H1 (cell line): Measurements from ENCODE around the gene FGF21. TPM values are rescaled to one million over a fixed set of nuclear protein-coding genes. Genes with fewer than 3 reads are reported as not detected.
A peak's percentile ranks its signal among the peaks of the same experiment; 100 is the strongest.

Source experiments
- CTCF ChIA-PET: fragments of 300-600 bp; sonication (Branson Sonifier 250); formaldehyde crosslinking; loops from one replicate; lab custom pipeline; 2021; ENCODE audit not compliant: partially characterized antibody; lab: Charles Lee
- POLR2A ChIA-PET: fragments of 300-600 bp; sonication (Branson Sonifier 250); formaldehyde crosslinking; loops from one replicate; lab custom pipeline; 2021; ENCODE audit warnings: inconsistent platforms; ENCODE audit not compliant: partially characterized antibody; lab: Charles Lee
- DNase-seq, 2 experiments: peaks; one replicate each; pipeline versions ENCODE4 v3.0.0 to v3.0.0-alpha.2; 2010 to 2022; ENCODE audit warnings: low spot score in 2 of 2, low read depth in 1 of 2, mixed read lengths in 1 of 2
- FAIRE-seq: peaks from 2 replicates; lab custom pipeline; 2011; peaks lifted over from hg19 to GRCh38; lab: Jason Lieb, UNC
- H2AFZ ChIP-seq: 2 replicates; pipeline ENCODE4 v1.8.1; 2012; ENCODE audit warnings: low read length, inconsistent platforms
- H2AK5ac ChIP-seq: 2 replicates; pipeline ENCODE4 v1.6.1; 2013; ENCODE audit warnings: low read depth, low read length
- H2BK120ac ChIP-seq: replicated peaks from 2 replicates; pipeline ENCODE3; 2013; ENCODE audit warnings: low read depth, low read length, inconsistent platforms
- H2BK12ac ChIP-seq: 2 replicates; pipeline ENCODE4 v1.6.1; 2013; ENCODE audit warnings: low read depth, low read length
- H2BK15ac ChIP-seq: 2 replicates; pipeline ENCODE4 v1.6.1; 2013; ENCODE audit warnings: low read length
- H2BK20ac ChIP-seq: 2 replicates; pipeline ENCODE4 v1.6.1; 2013; ENCODE audit warnings: low read length
- H2BK5ac ChIP-seq: 2 replicates; pipeline ENCODE4 v1.6.1; 2013; ENCODE audit warnings: low read depth, low read length
- H3K14ac ChIP-seq: 2 replicates; pipeline ENCODE4 v1.6.1; 2013; ENCODE audit warnings: inconsistent platforms; ENCODE audit not compliant: insufficient read length
- H3K18ac ChIP-seq: 2 replicates; pipeline ENCODE4 v1.6.1; 2013; ENCODE audit warnings: low read length; ENCODE audit errors: extremely low read depth
- H3K23ac ChIP-seq: 2 replicates; pipeline ENCODE4 v1.6.1; 2013; ENCODE audit warnings: inconsistent platforms; ENCODE audit not compliant: insufficient read length
- H3K23me2 ChIP-seq: 2 replicates; pipeline ENCODE4 v1.6.1; 2013; ENCODE audit warnings: low read depth, low read length
- H3K27ac ChIP-seq: 2 replicates; pipeline ENCODE4 v1.6.1; 2011; ENCODE audit warnings: low read depth, low read length, inconsistent platforms
- H3K27me3 ChIP-seq, 4 experiments: replicated peaks in 1 of 4; 1 replicate in 1 of 4; 2 replicates in 3 of 4; pipeline versions ENCODE4 v1.6.1 to v1.8.1; 2011 to 2013; ENCODE audit warnings: low read length in 3 of 4, mild to moderate bottlenecking in 3 of 4, inconsistent platforms in 2 of 4, mixed read lengths in 2 of 4, moderate library complexity in 1 of 4; ENCODE audit not compliant: control insufficient read depth in 3 of 4, insufficient read depth in 3 of 4; ENCODE audit errors: extremely low read depth in 1 of 4
- H3K36me3 ChIP-seq, 4 experiments: 2 replicates each; pipeline versions ENCODE4 v1.6.1 to v1.8.1; 2011 to 2013; ENCODE audit warnings: mild to moderate bottlenecking in 4 of 4, low read length in 3 of 4, moderate library complexity in 2 of 4, control low read depth in 1 of 4, inconsistent platforms in 1 of 4; ENCODE audit not compliant: insufficient read depth in 4 of 4, control insufficient read depth in 2 of 4
- H3K4ac ChIP-seq: replicated peaks from 2 replicates; pipeline ENCODE3; 2013; ENCODE audit warnings: low read length, low read depth, mixed read lengths, inconsistent platforms; ENCODE audit not compliant: insufficient read length
- H3K4me1 ChIP-seq, 4 experiments: replicated peaks in 1 of 4; 1 replicate in 1 of 4; 2 replicates in 3 of 4; pipeline versions ENCODE4 v1.6.1 to v1.8.1; 2011 to 2013; ENCODE audit warnings: low read length in 3 of 4, inconsistent platforms in 2 of 4, mixed read lengths in 1 of 4; ENCODE audit not compliant: insufficient read depth in 4 of 4, control insufficient read depth in 3 of 4
- H3K4me2 ChIP-seq, 2 experiments: 2 replicates each; pipeline versions ENCODE4 v1.6.1 to v1.8.1; 2011 to 2013; ENCODE audit warnings: low read depth in 2 of 2, low read length in 2 of 2, control low read depth in 1 of 2, inconsistent platforms in 1 of 2, mild to moderate bottlenecking in 1 of 2; ENCODE audit not compliant: insufficient read depth in 1 of 2
- H3K4me3 ChIP-seq, 4 experiments: fragments of 200-600, 300-600 bp in 1 of 4; sonication (generic), shearing (Covaris generic), sonication (Bioruptor Twin) in 1 of 4; 2 replicates each; pipeline versions ENCODE4 v1.5.1 to v1.8.1; 2011 to 2016; ENCODE audit warnings: low read length in 4 of 4, low read depth in 3 of 4, control low read depth in 2 of 4, inconsistent platforms in 2 of 4, mild to moderate bottlenecking in 2 of 4, mixed read lengths in 1 of 4, moderate library complexity in 1 of 4; ENCODE audit not compliant: insufficient read depth in 2 of 4; ENCODE audit errors: extremely low read depth in 1 of 4
- H3K56ac ChIP-seq: replicated peaks from 2 replicates; pipeline ENCODE3; 2013; ENCODE audit warnings: low read depth, mild to moderate bottlenecking, mixed read lengths, low read length, inconsistent platforms; ENCODE audit not compliant: insufficient read length
- H3K79me1 ChIP-seq: 2 replicates; pipeline ENCODE4 v1.6.1; 2013; ENCODE audit warnings: low read depth, low read length, control low read depth
- H3K79me2 ChIP-seq, 2 experiments: 2 replicates each; pipeline versions ENCODE4 v1.6.1 to v1.8.1; 2012 to 2013; ENCODE audit warnings: low read length in 2 of 2, mild to moderate bottlenecking in 2 of 2, inconsistent platforms in 1 of 2; ENCODE audit not compliant: insufficient read depth in 2 of 2, control insufficient read depth in 1 of 2
- H3K9ac ChIP-seq, 4 experiments: replicated peaks in 1 of 4; 1 replicate in 1 of 4; 2 replicates in 3 of 4; pipeline versions ENCODE4 v1.6.1 to v1.8.1; 2011 to 2013; ENCODE audit warnings: low read depth in 3 of 4, low read length in 3 of 4, control low read depth in 2 of 4, mild to moderate bottlenecking in 2 of 4, moderate library complexity in 2 of 4, inconsistent platforms in 1 of 4; ENCODE audit errors: extremely low read depth in 1 of 4
- H3K9me3 ChIP-seq, 2 experiments: 2 replicates each; pipeline versions ENCODE4 v1.6.1 to v1.8.1; 2012 to 2013; ENCODE audit warnings: mild to moderate bottlenecking in 2 of 2, moderate library complexity in 2 of 2, control low read depth in 1 of 2, inconsistent platforms in 1 of 2, low read depth in 1 of 2, low read length in 1 of 2, mixed read lengths in 1 of 2; ENCODE audit not compliant: insufficient read depth in 2 of 2
- H4K20me1 ChIP-seq, 2 experiments: replicated peaks in 1 of 2; 2 replicates each; pipeline versions ENCODE3 to v1.8.1; 2011 to 2013; ENCODE audit warnings: inconsistent platforms in 2 of 2, low read length in 2 of 2, mild to moderate bottlenecking in 1 of 2; ENCODE audit not compliant: insufficient read depth in 2 of 2, control insufficient read depth in 1 of 2
- H4K5ac ChIP-seq: 2 replicates; pipeline ENCODE4 v1.6.1; 2013; ENCODE audit warnings: low read length, low read depth, mixed read lengths, inconsistent platforms; ENCODE audit not compliant: insufficient read length
- H4K8ac ChIP-seq: 2 replicates; pipeline ENCODE4 v1.8.0; 2013; ENCODE audit warnings: mild to moderate bottlenecking, moderate library complexity, low read length, inconsistent platforms; ENCODE audit not compliant: insufficient read depth; ENCODE audit errors: extremely low read depth
- H4K91ac ChIP-seq: replicated peaks from 2 replicates; pipeline ENCODE3; 2013; ENCODE audit warnings: low read length, mixed read lengths, inconsistent platforms; ENCODE audit not compliant: insufficient read length
- BACH1 ChIP-seq: IDR thresholded peaks from 2 replicates; pipeline ENCODE4 v1.6.1; 2012; ENCODE audit warnings: low read length, improper control_type of control experiment
- BCL11A ChIP-seq, 2 experiments: IDR thresholded peaks; one replicate each; pipeline ENCODE4 v1.6.1; 2011; ENCODE audit warnings: low read depth in 2 of 2, low read length in 2 of 2, mild to moderate bottlenecking in 2 of 2
- CBX5 ChIP-seq: fragments of 300-800, 300-1000 bp; sonication (generic); IDR thresholded peaks from 2 replicates; pipeline ENCODE4 v1.7.1; 2016; ENCODE audit warnings: antibody characterized with exemption, low read length, low read depth
- HDAC2 ChIP-seq, 2 experiments: fragments of 300-600 bp in 1 of 2; sonication (generic) in 1 of 2; IDR thresholded peaks; 2 replicates each; pipeline ENCODE4 v1.6.1; 2011 to 2012; ENCODE audit warnings: low read depth in 2 of 2, low read length in 2 of 2, mild to moderate bottlenecking in 2 of 2, moderate library complexity in 2 of 2, borderline replicate concordance in 1 of 2, inconsistent platforms in 1 of 2
- HDAC6 ChIP-seq: IDR thresholded peaks from one replicate; pipeline ENCODE4 v1.7.1; 2012; ENCODE audit warnings: low read depth, mild to moderate bottlenecking, inconsistent platforms, low read length, moderate library complexity
- RBBP5 ChIP-seq: IDR thresholded peaks from 2 replicates; pipeline ENCODE4 v1.7.1; 2012; ENCODE audit warnings: low read depth, mild to moderate bottlenecking, inconsistent platforms, low read length, moderate library complexity, borderline replicate concordance
- RFX5 ChIP-seq: IDR thresholded peaks from 2 replicates; pipeline ENCODE4 v1.6.1; 2011; ENCODE audit warnings: low read depth, low read length, improper control_type of control experiment, borderline replicate concordance
- RXRA ChIP-seq: IDR thresholded peaks from 2 replicates; pipeline ENCODE4 v1.6.1; 2011; ENCODE audit warnings: low read depth, mild to moderate bottlenecking, low read length, moderate library complexity; ENCODE audit not compliant: insufficient read depth
- YY1 ChIP-seq: IDR thresholded peaks from 2 replicates; pipeline ENCODE4 v1.6.1; 2011; ENCODE audit warnings: low read depth, mild to moderate bottlenecking, low read length
- WGBS, 2 experiments: shearing (Covaris generic) in 1 of 2; methylation state at CpG; one replicate each; pipeline versions ENCODE4 v1.1.6 to v1.1.7; 2013 to 2015; ENCODE audit warnings: low lambda C conversion rate in 2 of 2, mixed read lengths in 2 of 2, inconsistent platforms in 1 of 2, low coverage in 1 of 2, missing lambda C conversion rate in 1 of 2; ENCODE audit not compliant: insufficient replicate concordance in 2 of 2, insufficient coverage in 1 of 2, insufficient read length in 1 of 2; ENCODE audit errors: extremely low coverage in 1 of 2, missing lambda C conversion rate in 1 of 2; 5-methylcytosine and 5-hydroxymethylcytosine counted together
- polyA plus RNA-seq, 7 experiments: library from polyadenylated mRNA; depleted of rRNA in 3 of 7; stranded (reverse) in 5 of 7; unstranded in 2 of 7; fragments of >200 nt in 5 of 7; fragments of 200-250 nt in 2 of 7; gene quantifications; 1 replicate in 5 of 7; 2 replicates in 1 of 7; 4 replicates in 1 of 7; pipeline versions ENCODE4 v1.2.1 to v1.2.3, GENCODE V29; 2011 to 2013; ENCODE audit warnings: missing spikeins in 2 of 7, mixed read lengths in 2 of 7
- total RNA-seq: library from RNA; stranded (reverse); fragmentation: NEBNext Ultra II Directional; extraction: Animal tissue kit (Norgen Biotek cat#: 25700); gene quantifications from 2 replicates; pipeline ENCODE4 v1.2.1, GENCODE V29; 2021
- TF ChIP-seq, protein P1 (sequence below): IDR thresholded peaks from 2 replicates; pipeline ENCODE4 v1.6.1; 2012; ENCODE audit warnings: inconsistent platforms

Gene FGF21
- total and polyA plus RNA-seq, 2 of the 8 experiments (the other 6 are each of a cell fraction or from before 2014, with no cell fraction given): 0.48 to 0.80 TPM

DNA sequence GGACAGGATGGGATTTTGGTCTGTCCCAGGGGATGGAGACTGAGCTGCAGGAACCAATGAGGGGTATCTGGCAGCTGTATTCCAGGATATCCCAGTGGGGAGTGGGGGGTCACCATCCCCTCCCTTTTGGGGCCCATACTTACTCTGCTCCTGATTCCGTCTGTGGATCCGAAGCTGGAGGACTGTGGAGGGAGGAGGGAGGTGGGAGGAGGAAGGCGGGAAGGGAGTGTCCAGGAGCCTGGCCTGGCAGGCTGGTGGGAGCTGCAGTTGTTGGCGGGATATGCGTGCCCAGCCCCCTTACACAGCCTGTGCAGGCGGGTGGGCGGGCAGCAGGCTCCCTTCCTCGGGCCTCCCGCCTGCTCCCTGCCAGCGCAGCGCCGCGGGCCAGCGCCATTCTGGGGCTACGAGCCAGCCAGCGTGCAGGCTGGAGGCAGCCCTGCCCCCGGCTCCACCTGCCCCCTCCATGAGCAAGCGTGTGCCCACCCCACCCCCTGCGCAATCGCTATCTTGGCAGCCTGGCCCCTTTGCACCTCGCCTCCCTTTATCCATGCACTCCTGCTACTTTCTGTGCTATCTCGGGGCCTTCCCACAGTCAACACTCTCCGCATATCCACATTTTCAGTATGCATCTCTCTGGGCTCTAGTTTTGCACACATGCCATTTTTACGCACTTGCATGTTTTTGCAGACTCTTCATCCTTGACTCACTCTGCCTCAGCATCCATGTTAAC is 38.6 kb upstream of the FGF21 start:
- Histone ChIP-seq H2BK15ac (no peak overlapping the region; the same call in 1 of the 2 replicates), H4K8ac (no peak overlapping the region), H2BK12ac (0 out of 2 replicates have a peak overlapping the region, but pooled peaks have one; percentile 43), H3K4me1 (peaks cover 0 to 31% (median 14%) of the 10 kb centered on the region in 4 experiments; a peak in 6 of 7 replicates), H3K27me3 (no peaks in the 10 kb centered on the region), H2AK5ac (no peak overlapping the region; the same call in 1 of the 2 replicates), H2AFZ (0 out of 2 replicates have a peak overlapping the region, but pooled peaks have one; percentile 34), H3K4ac (no peak overlapping the region), H3K79me1 (no peaks in the 10 kb centered on the region), H3K56ac (no peak overlapping the region), H2BK5ac (no peak overlapping the region), H3K23me2 (peaks cover 21% of the 10 kb centered on the region; the same call in 1 of the 2 replicates), H4K5ac (peak overlapping the region; percentile 44), H3K4me2 (peak overlapping the region; percentile 52 to 78), H4K20me1 (no peaks in the 10 kb centered on the region), H3K23ac (no peak overlapping the region), H3K27ac (no peak overlapping the region), H3K4me3 (peak overlapping the region in 3 of 4 experiments; percentile 4 to 48 (median 27); a peak in 4 of 8 replicates), H3K18ac (peak overlapping the region; percentile 55; the same call in 1 of the 2 replicates), H3K14ac (no peak overlapping the region), H4K91ac (no peak overlapping the region), H3K79me2 (no peaks in the 10 kb centered on the region), H3K9me3 (no peaks in the 10 kb centered on the region), H3K36me3 (no peaks in the 10 kb centered on the region), H2BK120ac (no peak overlapping the region), H2BK20ac (no peak overlapping the region), H3K9ac (peak overlapping the region in 1 of 4 experiments; percentile 7; a peak in 1 of 7 replicates)
- ChIA-PET POLR2A (interaction anchor here (0.6 to 7.7 kb wide), 9 partner anchors 9 to 71 kb away, joined by 3 to 59 read pairs (median 3); partner anchors contain the start of genes CA11 and FUT2), CTCF (interaction anchor here (0.6 to 8.2 kb wide), 10 partner anchors 9 to 590 kb away, joined by 3 to 53 read pairs (median 5); partner anchors contain the start of genes CA11, FUT2 and HSD17B14)
- peak in 1 of 2 experiments; percentile 68 for DNase-seq
- no peak for FAIRE-seq
- 28% methylated on average over 13 of the region's 24 CpGs; no CpG with 5 or more reads in 1 of the 2 experiments for WGBS, 2 experiments
- TF ChIP-seq, protein P1, sequence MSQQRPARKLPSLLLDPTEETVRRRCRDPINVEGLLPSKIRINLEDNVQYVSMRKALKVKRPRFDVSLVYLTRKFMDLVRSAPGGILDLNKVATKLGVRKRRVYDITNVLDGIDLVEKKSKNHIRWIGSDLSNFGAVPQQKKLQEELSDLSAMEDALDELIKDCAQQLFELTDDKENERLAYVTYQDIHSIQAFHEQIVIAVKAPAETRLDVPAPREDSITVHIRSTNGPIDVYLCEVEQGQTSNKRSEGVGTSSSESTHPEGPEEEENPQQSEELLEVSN: peak; percentile 56; the same call in 1 of the 2 replicates
- TF ChIP-seq HDAC2 (IDR thresholded peaks at IDR 0.05; ENCODE audit: borderline replicate concordance in 1 of 2, low read depth in 2 of 2, low read length in 2 of 2) (no peak), RXRA (no peak), CBX5 (no peak), RBBP5 (0 out of 2 replicates have a peak, but pooled peaks have one; percentile 30), RFX5 (no peak), BCL11A (IDR thresholded peaks at IDR 0.05; ENCODE audit: low read depth in 2 of 2, low read length in 2 of 2) (no peak), BACH1 (no peak), YY1 (peak; percentile 48; the same call in 1 of the 2 replicates), HDAC6 (no peak)
